Stimulated activated CD4-positive, alpha-beta T cell treated with anti-CD3 and anti-CD28 coated beads, TNF-alpha, amount 100 ng/mL, for 24 hours (primary cell): ENCODE measurements around the gene CDX1.
"Not testable (repeated sequence)": the region's sequence is repeated elsewhere in the genome, so short reads cannot be mapped to it uniquely, and the experiment has no call there.

Source experiments
- DNase-seq, 3 experiments: peaks; one replicate each; pipeline ENCODE4 v3.0.0-alpha.2; 2020; ENCODE audit warnings: low read depth in 3 of 3

The CDX1 gene

GRCh38 chr5:150233706-150234105, 67.1 kb downstream of the CDX1 start:
- not testable (repeated sequence) for DNase-seq
